ENCODE measurements around the gene FPGS. TPM values are rescaled to one million over a fixed set of nuclear protein-coding genes. Genes with fewer than 3 reads are reported as not detected.

FPGS gene
- total RNA-seq, 1 experiment from 2014 or later: 70.6 TPM

GRCh38 chr9:127808347-127809001 lies 5.8 kb downstream of the FPGS start:
- POLR2A ChIA-PET: interaction anchor here (0.7 kb wide), 1 partner anchor 38 kb away, joined by 3 read pairs; no protein-coding TSS in a partner anchor

More at GRCh38 chr9:127808347-127809001, 5.8 kb downstream of the FPGS start:
- no peaks in the 10 kb centered on the region for H3K9me2 ChIP-seq (ENCODE audit: insufficient read depth)
- intact Hi-C loops (cut with micrococcal nuclease): no loop called here
- TF ChIP-seq SRF (IDR thresholded peaks at IDR 0.05; ENCODE audit: low read depth) (no peak), JUND (IDR thresholded peaks at IDR 0.05) (no peak), POLR2A (IDR thresholded peaks at IDR 0.05; ENCODE audit: borderline replicate concordance, extremely low read depth, insufficient read depth, insufficient read length) (no peak), REST (IDR thresholded peaks at IDR 0.05; ENCODE audit: low read depth) (no peak), EGR1 (IDR thresholded peaks at IDR 0.05; ENCODE audit: low read depth) (no peak), POLR2AphosphoS5 (IDR thresholded peaks at IDR 0.05; ENCODE audit: low read depth, low read length) (no peak), ZNF274 (IDR thresholded peaks at IDR 0.05; ENCODE audit: low read depth, low read length) (no peak), SIN3A (IDR thresholded peaks at IDR 0.05; ENCODE audit: low read depth) (no peak), ZFX (IDR thresholded peaks at IDR 0.05) (no peak)
- no peak overlapping the region for H3K4me2 ChIP-seq (ENCODE audit: low read length)
- H3K27ac ChIP-seq (ENCODE audit: low read depth, low read length): peak overlapping the region; percentile 21; the same call in 1 of the 2 replicates
- H3K9me3 ChIP-seq (ENCODE audit: control insufficient read depth in 1 of 2, insufficient read depth in 1 of 2, low read depth in 1 of 2, low read length in 2 of 2): no peaks in the 10 kb centered on the region
- DNase-seq (ENCODE audit: low read depth, low spot score): no peak
- no peaks in the 10 kb centered on the region for H3K27me3 ChIP-seq (ENCODE audit: insufficient read depth, low read length)
- H3K4me1 ChIP-seq (ENCODE audit: control insufficient read depth in 1 of 2, insufficient read depth in 2 of 2, low read length in 2 of 2): peaks cover 8 to 23% of the 10 kb centered on the region in 2 experiments
- peaks cover 30% of the 10 kb centered on the region for H3K79me2 ChIP-seq (ENCODE audit: insufficient read depth, low read length)
- H3K9ac ChIP-seq (ENCODE audit: low read length): no peak overlapping the region
- peaks cover 4% of the 10 kb centered on the region; the same call in 1 of the 2 replicates for H4K20me1 ChIP-seq (ENCODE audit: insufficient read depth)
- no TSS peak for BruUV-seq (replicated peaks)
- H2AFZ ChIP-seq (ENCODE audit: low read depth, low read length, poor library complexity, severe bottlenecking): no peak overlapping the region
- ChIA-PET RAD21 (ENCODE audit: low non-redundant PET in 1 of 2, low total read pairs in 2 of 2, uncharacterized antibody in 2 of 2, unreplicated experiment in 2 of 2) (no interaction called here), CTCF (no interaction called here)
- H3K4me3 ChIP-seq (replicated peaks in 1 of 2; ENCODE audit: low read depth in 1 of 2, low read length in 2 of 2): no peak overlapping the region
- no peak for ATAC-seq
- H3K36me3 ChIP-seq (ENCODE audit: control insufficient read depth in 1 of 2, insufficient read depth in 2 of 2, low read length in 2 of 2): peaks cover 13 to 45% of the 10 kb centered on the region in 2 experiments; a peak in 3 of 4 replicates
